ENCODE measurements around the gene CDH13.

Gene CDH13

GRCh38 chr16:83472776-83473501, 846.2 kb downstream of the CDH13 start:
- DNase-seq, result no peak

DNA sequence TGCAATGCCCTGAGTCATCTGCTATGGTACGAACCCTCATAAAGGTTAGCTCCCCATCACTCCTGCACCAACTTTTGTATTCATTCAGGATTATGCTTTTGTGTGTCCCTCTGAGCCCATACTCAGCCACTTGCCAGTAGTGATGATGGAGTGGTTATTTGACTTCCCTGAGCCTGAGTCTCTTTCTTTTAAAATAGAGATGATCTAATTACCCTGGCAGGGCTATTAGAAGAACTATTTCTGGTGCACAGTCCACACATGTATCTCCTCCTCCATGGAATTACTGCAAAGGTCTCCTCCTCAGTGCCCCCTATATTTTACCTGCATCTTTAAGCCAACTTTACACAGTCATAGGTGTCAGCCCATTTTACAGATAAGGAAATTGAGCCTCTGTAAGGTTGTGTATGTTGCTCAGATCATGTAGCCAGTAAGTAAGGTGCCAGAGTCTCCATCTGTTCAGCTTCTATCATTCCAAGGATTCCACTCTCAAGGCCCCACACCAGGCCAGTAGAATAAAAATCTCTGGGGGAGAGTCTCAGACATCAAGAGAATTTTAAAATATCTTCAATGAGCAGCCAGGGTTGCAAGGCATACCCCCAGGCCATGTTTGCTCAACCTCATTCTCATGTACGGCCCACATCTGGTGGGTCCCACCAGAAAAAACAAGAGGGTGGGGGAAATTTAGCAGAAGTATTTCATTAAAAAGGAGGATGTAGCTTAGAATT, 847.3 kb downstream of the CDH13 start:
- DNase-seq, result no peak

DNA sequence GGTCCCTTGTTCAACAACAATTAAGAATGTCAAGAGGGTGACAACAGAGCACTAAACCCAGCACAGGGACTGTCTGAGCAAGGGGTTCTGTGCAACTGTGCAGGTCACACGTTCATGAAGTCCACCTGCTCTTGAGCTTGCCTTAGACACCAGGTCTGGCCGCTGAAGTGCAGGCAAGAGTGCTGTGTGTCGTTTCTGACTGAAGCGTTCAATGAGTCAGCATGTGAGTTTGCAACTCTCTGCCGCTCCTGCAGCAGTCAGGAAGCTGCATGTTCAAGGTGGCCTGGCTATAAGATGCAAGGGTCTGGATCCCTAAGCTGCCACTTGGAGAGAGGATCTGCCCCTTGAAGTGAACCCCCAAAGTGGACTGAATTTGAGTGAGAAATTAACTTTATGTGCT, 848.3 kb downstream of the CDH13 start:
- DNase-seq, result no peak

GRCh38 chr16:83481589-83481988, 854.8 kb downstream of the CDH13 start:
- DNase-seq, result no peak

- DNase-seq, result no peak
Observed at GRCh38 chr16:83482545-83483162, 855.9 kb downstream of the CDH13 start.

DNA sequence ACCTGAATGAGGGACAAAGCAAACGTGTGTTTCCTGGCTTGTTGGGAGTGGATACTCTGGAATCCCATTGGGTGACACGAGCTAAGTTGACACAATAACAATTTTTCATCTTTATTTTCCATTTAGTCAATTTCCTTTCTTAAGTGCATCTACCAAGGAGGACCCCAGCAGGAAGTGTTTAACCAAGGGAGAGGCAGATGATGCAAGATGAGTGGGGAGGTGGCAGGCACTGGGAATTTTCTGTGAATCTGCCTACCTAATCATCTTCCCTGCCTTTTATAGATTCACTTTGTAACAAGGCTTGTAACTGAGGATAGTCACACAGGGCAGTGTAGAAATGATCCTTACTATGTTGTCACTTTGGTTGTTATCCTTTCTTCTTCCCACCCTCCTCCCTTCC, 863.3 kb downstream of the CDH13 start:
- DNase-seq, result no peak

GRCh38 chr16:83494459-83494858, 867.7 kb downstream of the CDH13 start:
- DNase-seq, result no peak

- DNase-seq, result no peak
Observed at GRCh38 chr16:83501481-83501880, 874.7 kb downstream of the CDH13 start.

- no peak for DNase-seq
Observed at GRCh38 chr16:83508295-83508694, 881.5 kb downstream of the CDH13 start.

DNA sequence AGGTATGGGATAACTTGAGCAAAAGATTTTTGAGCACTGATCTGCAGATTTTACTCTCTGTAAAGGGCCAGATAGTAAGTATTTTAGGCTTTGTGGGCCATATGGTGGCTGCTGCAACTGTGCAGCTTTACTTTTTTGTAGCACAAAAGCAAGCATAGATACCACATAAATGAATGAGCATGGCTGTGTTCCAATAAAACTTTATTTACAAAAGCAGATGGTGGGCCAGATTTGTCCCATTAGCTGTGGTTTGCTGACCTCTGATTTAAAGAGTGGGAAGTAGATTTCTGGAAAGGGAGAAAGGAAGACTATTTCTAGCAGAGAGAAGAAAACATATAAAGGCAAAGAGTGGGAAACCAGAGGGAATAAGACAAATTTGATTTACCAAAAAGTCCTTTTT, 882.5 kb downstream of the CDH13 start:
- no peak for DNase-seq

GRCh38 chr16:83510906-83511305, 884.1 kb downstream of the CDH13 start:
- no peak for DNase-seq

DNA sequence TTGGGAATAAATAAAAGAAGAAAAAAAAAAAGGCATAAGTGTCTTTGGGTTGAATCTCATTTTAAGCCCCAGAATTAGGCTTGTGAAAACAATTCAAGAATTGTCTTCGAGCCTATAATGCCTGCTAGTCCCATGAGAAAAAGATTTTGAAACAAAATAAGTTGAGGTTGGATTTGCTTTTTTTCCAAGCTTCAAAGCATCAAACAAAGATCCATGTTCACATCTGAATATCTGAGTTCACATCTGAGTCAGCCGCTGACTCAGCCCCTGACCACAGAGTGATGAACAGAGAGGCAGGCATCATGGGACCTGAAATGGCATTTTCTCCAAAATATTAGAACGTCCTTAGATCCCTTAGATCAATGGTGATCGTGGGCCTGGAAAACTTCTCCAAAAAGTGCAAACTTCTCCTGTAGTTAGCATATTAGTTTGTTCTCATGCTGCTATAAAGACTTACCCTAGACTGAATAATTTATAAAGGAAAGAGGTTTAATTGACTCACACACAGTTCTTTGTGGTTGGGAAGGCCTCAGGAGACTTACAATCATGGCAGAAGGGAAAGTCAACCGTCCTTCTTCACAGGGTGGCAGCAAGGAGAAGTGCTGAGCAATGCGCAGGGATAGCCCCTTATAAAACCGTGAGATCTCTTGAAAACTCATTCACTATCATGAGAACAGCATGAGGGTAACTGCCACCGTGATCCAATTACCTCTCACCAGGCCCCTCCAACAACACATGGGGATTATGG, 886.4 kb downstream of the CDH13 start:
- DNase-seq, result no peak

GRCh38 chr16:83515395-83515794, 888.6 kb downstream of the CDH13 start:
- no peak for DNase-seq

DNA sequence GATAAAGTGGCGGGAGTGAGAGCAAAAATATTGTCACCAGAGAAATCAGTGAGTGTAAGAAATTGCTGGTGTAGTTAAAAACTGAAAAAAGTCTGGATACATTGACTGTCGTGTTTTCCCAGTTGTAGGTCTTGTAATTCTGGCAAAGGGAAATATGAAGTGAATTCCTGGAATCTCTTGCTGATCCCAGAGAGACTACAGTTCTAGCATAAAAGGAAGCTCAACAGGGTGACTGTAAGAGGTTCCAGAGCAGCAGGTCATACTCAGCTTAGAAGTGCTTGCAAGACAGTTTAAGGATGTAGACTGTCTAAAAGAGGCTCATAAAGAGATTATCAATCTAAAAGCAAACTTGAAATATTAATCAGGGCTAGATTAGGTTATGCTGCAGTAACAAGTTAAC, 890.2 kb downstream of the CDH13 start:
- DNase-seq, result no peak

DNA sequence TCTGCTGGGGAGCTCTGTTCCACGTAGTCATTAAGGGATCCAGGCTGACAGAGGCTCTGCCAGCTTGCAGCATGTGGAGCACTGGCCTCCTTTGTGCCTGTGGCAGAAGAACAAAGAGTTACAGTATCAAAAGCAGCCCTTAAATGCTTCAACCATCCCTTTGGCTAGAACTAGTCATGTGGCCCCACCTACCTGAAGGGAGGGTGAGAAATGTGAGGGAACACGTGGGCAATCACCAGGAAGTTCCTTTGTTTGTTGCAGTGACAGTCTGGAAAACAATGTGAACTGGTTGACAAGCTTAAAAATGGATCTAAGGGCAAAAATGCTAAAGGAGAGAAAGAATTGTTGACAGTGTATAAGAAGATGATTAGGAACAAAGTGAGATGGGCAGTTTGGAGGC, 890.6 kb downstream of the CDH13 start:
- no peak for DNase-seq

DNA sequence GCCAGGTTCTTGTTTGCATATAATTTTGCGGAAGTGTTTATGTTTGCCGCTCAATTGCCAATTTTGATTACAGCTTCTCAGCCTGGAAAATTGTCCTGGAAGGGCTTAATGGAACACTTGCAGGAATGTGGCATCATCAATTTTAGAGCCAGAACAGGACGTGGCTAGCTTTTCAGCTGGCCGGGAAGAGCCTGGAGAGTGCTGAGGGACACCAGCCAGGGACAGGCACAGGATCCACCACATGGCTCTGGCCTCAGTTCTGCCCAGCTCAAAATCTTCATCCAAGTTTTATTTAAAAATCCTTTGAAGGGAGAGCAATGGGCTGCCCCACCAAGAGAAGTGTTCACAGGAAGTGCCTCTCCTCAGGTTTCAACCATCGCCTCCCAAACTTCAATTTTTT, 893.8 kb downstream of the CDH13 start:
- DNase-seq, result no peak

GRCh38 chr16:83530293-83530692, 903.5 kb downstream of the CDH13 start:
- DNase-seq, result no peak

GRCh38 chr16:83532634-83533033, 905.9 kb downstream of the CDH13 start:
- DNase-seq, result peak; percentile 49

GRCh38 chr16:83533193-83533592, 906.4 kb downstream of the CDH13 start:
- no peak for DNase-seq

GRCh38 chr16:83538707-83539106, 911.9 kb downstream of the CDH13 start:
- no peak for DNase-seq

- DNase-seq, result no peak
Observed at GRCh38 chr16:83539736-83540490, 913.1 kb downstream of the CDH13 start.

DNA sequence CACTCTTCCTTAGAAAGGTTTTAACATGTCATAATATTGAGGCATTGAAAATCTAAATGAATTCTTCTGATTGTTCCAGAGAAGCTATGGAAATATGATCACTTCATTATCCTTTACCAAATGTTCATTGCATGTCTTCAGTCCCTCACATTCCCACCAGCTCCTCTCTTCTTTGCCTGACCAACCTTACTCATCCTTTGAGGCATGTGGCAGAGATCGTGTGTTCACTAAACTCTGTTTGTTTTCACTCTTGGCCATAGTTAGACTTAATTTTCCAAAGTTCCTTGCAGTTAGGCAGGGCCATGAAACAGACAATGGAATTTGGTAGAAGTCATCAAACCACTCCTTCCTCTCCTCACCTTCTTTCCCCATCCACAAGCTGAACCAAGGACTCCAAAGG, 914.5 kb downstream of the CDH13 start:
- DNase-seq, result no peak

DNA sequence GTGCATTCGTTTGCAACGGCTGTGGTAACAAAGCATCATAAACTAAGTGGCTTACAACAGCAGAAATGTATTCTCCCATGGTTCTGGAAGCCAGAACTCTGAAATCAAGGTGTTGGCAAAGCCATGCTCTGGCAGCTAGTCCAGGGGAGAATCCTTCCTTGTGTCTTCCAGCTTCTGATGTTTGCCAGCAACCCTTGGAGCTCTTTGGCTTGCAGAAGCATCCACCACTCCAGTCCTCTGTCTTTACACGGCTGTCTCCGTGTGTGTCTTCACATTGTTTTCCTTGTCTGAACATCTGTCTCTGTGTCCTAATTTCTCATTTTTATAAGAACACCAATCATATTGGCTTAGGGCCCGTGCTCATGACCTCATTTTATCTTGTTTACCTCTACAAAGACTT, 915.7 kb downstream of the CDH13 start:
- DNase-seq, result no peak
